ENCODE measurements around the gene COL12A1. TPM values are rescaled to one million over a fixed set of nuclear protein-coding genes. Genes with fewer than 3 reads are reported as not detected.

Gene COL12A1
- total and polyA plus RNA-seq, 2 experiments from 2014 or later = 0.39 to 6.3 TPM

DNA sequence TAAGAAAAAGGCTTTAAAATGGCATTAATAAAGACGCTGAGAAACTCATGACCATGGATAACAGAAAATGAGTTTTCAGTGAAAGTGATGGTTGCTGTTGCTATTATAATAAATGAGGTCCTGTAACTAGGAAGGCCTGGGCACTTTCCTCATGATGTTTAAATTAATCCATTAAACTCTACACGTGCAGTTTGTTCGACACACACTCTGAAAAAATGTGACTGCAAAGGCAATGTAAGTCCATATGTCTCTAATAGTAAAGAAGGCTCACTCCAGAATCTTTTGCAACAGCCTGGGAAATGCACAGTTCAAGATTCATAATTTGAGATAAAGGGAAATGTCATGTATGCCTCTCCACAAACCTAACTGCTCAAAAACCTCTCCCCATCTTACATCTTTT is 153.4 kb downstream of the COL12A1 start:
- no peaks in the 10 kb centered on the region for H3K4me1 ChIP-seq (ENCODE audit: insufficient read depth)
- H3F3A ChIP-seq (replicated peaks; ENCODE audit: low read depth) = no peaks in the 10 kb centered on the region
- H3K4me3 Mint-ChIP-seq = no peak overlapping the region
- H3K9me3 Mint-ChIP-seq = peaks cover 4% of the 10 kb centered on the region; the same call in 1 of the 3 replicates
- no peak for ATAC-seq
- H3K27ac Mint-ChIP-seq = no peak overlapping the region
- H3K27ac ChIP-seq (ENCODE audit: low read depth) = no peak overlapping the region
- no peaks in the 10 kb centered on the region for H4K20me1 ChIP-seq (replicated peaks; ENCODE audit: insufficient read depth)
- H3K27me3 Mint-ChIP-seq (ENCODE audit: insufficient read depth, low read depth, poor library complexity) = no peaks in the 10 kb centered on the region
- no peaks in the 10 kb centered on the region for H3K36me3 Mint-ChIP-seq (ENCODE audit: low read depth)
- H3K27me3 ChIP-seq (ENCODE audit: insufficient read depth) = no peaks in the 10 kb centered on the region
- H3K36me3 ChIP-seq (ENCODE audit: insufficient read depth) = no peaks in the 10 kb centered on the region
- no peaks in the 10 kb centered on the region for H3K9me2 ChIP-seq (ENCODE audit: insufficient read depth)
- no peaks in the 10 kb centered on the region for H3K79me2 ChIP-seq (replicated peaks; ENCODE audit: insufficient read depth)
- no peak overlapping the region for H3K4me2 ChIP-seq
- TF ChIP-seq, protein P1, sequence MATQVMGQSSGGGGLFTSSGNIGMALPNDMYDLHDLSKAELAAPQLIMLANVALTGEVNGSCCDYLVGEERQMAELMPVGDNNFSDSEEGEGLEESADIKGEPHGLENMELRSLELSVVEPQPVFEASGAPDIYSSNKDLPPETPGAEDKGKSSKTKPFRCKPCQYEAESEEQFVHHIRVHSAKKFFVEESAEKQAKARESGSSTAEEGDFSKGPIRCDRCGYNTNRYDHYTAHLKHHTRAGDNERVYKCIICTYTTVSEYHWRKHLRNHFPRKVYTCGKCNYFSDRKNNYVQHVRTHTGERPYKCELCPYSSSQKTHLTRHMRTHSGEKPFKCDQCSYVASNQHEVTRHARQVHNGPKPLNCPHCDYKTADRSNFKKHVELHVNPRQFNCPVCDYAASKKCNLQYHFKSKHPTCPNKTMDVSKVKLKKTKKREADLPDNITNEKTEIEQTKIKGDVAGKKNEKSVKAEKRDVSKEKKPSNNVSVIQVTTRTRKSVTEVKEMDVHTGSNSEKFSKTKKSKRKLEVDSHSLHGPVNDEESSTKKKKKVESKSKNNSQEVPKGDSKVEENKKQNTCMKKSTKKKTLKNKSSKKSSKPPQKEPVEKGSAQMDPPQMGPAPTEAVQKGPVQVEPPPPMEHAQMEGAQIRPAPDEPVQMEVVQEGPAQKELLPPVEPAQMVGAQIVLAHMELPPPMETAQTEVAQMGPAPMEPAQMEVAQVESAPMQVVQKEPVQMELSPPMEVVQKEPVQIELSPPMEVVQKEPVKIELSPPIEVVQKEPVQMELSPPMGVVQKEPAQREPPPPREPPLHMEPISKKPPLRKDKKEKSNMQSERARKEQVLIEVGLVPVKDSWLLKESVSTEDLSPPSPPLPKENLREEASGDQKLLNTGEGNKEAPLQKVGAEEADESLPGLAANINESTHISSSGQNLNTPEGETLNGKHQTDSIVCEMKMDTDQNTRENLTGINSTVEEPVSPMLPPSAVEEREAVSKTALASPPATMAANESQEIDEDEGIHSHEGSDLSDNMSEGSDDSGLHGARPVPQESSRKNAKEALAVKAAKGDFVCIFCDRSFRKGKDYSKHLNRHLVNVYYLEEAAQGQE (IDR thresholded peaks at IDR 0.05; ENCODE audit: unreplicated experiment) = no peak
- TF ChIP-seq STAT1 (IDR thresholded peaks at IDR 0.05; ENCODE audit: unreplicated experiment) = no peak
- no peak for TF ChIP-seq EZH2phosphoT487 (IDR thresholded peaks at IDR 0.05; ENCODE audit: unreplicated experiment)
- no peak for TF ChIP-seq EZH2 (IDR thresholded peaks at IDR 0.05; ENCODE audit: low read depth, unreplicated experiment)
- no peak for TF ChIP-seq ZNF331 (CRISPR knock-in tag; IDR thresholded peaks at IDR 0.05; ENCODE audit: low read depth)
- TF ChIP-seq, protein P2, sequence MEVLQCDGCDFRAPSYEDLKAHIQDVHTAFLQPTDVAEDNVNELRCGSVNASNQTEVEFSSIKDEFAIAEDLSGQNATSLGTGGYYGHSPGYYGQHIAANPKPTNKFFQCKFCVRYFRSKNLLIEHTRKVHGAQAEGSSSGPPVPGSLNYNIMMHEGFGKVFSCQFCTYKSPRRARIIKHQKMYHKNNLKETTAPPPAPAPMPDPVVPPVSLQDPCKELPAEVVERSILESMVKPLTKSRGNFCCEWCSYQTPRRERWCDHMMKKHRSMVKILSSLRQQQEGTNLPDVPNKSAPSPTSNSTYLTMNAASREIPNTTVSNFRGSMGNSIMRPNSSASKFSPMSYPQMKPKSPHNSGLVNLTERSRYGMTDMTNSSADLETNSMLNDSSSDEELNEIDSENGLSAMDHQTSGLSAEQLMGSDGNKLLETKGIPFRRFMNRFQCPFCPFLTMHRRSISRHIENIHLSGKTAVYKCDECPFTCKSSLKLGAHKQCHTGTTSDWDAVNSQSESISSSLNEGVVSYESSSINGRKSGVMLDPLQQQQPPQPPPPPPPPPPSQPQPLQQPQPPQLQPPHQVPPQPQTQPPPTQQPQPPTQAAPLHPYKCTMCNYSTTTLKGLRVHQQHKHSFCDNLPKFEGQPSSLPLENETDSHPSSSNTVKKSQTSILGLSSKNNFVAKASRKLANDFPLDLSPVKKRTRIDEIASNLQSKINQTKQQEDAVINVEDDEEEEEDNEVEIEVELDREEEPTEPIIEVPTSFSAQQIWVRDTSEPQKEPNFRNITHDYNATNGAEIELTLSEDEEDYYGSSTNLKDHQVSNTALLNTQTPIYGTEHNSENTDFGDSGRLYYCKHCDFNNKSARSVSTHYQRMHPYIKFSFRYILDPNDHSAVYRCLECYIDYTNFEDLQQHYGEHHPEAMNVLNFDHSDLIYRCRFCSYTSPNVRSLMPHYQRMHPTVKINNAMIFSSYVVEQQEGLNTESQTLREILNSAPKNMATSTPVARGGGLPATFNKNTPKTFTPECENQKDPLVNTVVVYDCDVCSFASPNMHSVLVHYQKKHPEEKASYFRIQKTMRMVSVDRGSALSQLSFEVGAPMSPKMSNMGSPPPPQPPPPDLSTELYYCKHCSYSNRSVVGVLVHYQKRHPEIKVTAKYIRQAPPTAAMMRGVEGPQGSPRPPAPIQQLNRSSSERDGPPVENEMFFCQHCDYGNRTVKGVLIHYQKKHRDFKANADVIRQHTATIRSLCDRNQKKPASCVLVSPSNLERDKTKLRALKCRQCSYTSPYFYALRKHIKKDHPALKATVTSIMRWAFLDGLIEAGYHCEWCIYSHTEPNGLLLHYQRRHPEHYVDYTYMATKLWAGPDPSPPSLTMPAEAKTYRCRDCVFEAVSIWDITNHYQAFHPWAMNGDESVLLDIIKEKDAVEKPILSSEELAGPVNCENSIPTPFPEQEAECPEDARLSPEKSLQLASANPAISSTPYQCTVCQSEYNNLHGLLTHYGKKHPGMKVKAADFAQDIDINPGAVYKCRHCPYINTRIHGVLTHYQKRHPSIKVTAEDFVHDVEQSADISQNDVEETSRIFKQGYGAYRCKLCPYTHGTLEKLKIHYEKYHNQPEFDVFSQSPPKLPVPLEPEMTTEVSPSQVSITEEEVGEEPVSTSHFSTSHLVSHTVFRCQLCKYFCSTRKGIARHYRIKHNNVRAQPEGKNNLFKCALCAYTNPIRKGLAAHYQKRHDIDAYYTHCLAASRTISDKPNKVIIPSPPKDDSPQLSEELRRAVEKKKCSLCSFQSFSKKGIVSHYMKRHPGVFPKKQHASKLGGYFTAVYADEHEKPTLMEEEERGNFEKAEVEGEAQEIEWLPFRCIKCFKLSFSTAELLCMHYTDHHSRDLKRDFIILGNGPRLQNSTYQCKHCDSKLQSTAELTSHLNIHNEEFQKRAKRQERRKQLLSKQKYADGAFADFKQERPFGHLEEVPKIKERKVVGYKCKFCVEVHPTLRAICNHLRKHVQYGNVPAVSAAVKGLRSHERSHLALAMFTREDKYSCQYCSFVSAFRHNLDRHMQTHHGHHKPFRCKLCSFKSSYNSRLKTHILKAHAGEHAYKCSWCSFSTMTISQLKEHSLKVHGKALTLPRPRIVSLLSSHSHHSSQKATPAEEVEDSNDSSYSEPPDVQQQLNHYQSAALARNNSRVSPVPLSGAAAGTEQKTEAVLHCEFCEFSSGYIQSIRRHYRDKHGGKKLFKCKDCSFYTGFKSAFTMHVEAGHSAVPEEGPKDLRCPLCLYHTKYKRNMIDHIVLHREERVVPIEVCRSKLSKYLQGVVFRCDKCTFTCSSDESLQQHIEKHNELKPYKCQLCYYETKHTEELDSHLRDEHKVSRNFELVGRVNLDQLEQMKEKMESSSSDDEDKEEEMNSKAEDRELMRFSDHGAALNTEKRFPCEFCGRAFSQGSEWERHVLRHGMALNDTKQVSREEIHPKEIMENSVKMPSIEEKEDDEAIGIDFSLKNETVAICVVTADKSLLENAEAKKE (CRISPR knock-in tag; IDR thresholded peaks at IDR 0.05) = no peak
- TF ChIP-seq, protein P3, sequence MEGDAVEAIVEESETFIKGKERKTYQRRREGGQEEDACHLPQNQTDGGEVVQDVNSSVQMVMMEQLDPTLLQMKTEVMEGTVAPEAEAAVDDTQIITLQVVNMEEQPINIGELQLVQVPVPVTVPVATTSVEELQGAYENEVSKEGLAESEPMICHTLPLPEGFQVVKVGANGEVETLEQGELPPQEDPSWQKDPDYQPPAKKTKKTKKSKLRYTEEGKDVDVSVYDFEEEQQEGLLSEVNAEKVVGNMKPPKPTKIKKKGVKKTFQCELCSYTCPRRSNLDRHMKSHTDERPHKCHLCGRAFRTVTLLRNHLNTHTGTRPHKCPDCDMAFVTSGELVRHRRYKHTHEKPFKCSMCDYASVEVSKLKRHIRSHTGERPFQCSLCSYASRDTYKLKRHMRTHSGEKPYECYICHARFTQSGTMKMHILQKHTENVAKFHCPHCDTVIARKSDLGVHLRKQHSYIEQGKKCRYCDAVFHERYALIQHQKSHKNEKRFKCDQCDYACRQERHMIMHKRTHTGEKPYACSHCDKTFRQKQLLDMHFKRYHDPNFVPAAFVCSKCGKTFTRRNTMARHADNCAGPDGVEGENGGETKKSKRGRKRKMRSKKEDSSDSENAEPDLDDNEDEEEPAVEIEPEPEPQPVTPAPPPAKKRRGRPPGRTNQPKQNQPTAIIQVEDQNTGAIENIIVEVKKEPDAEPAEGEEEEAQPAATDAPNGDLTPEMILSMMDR (conservative IDR thresholded peaks at IDR 0.05; ENCODE audit: low read depth in 2 of 2) = no peak
- no peak for TF ChIP-seq NANOG (IDR thresholded peaks at IDR 0.05; ENCODE audit: borderline replicate concordance)
- no peak for TF ChIP-seq CREB1 (CRISPR knock-in tag; IDR thresholded peaks at IDR 0.05; ENCODE audit: low read depth)
- TF ChIP-seq, protein P4, sequence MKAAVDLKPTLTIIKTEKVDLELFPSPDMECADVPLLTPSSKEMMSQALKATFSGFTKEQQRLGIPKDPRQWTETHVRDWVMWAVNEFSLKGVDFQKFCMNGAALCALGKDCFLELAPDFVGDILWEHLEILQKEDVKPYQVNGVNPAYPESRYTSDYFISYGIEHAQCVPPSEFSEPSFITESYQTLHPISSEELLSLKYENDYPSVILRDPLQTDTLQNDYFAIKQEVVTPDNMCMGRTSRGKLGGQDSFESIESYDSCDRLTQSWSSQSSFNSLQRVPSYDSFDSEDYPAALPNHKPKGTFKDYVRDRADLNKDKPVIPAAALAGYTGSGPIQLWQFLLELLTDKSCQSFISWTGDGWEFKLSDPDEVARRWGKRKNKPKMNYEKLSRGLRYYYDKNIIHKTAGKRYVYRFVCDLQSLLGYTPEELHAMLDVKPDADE (IDR thresholded peaks at IDR 0.05) = no peak
- TF ChIP-seq POLR2AphosphoS5 (IDR thresholded peaks at IDR 0.05; ENCODE audit: low read depth) = no peak
- TF ChIP-seq ZNF114 (CRISPR knock-in tag; IDR thresholded peaks at IDR 0.05) = no peak
- no peak overlapping the region for H2AFZ ChIP-seq
- no peaks in the 10 kb centered on the region for H3K4me1 Mint-ChIP-seq
- H3K4me3 ChIP-seq = no peak overlapping the region
- no peak for DNase-seq (ENCODE audit: low spot score)
